ENCODE data around the gene SCN8A.

Gene SCN8A

DNA sequence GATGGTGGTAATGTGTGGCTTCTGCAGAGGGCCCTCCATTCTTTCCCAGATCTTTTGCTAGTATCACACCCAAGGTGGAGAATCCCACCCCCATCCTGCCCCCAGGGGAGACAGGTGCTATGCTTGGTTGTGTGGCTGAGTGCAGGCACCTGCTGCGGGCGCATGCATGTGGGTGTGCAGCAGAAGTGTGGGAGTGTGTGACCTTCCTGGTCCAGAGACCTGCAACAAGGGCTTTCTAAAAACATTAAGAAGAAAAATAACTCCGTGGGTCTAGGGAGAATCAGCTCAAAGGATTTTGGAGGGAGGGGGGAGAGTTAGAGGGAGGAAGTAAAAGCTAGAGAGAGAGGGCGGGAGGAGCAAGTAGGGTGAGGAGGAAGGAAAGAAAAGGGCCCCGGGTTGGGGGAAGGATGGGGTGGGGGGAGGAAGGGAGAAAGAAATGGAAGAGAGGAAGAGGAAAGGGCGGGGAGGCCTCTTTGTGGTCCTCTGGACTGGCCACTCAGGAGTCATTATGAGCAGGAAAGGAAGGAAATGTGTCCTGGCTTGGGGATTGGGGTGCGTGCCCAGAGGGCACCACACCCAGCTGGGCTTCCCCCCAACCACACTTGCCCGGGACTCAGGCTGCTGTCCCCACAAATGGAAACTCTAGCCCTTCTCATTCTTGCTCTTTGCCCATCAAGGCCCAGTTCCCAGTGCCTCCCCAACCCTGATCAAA is 260.5 kb downstream of the SCN8A start:
- no peak for DNase-seq (ENCODE audit: low read depth)

DNA sequence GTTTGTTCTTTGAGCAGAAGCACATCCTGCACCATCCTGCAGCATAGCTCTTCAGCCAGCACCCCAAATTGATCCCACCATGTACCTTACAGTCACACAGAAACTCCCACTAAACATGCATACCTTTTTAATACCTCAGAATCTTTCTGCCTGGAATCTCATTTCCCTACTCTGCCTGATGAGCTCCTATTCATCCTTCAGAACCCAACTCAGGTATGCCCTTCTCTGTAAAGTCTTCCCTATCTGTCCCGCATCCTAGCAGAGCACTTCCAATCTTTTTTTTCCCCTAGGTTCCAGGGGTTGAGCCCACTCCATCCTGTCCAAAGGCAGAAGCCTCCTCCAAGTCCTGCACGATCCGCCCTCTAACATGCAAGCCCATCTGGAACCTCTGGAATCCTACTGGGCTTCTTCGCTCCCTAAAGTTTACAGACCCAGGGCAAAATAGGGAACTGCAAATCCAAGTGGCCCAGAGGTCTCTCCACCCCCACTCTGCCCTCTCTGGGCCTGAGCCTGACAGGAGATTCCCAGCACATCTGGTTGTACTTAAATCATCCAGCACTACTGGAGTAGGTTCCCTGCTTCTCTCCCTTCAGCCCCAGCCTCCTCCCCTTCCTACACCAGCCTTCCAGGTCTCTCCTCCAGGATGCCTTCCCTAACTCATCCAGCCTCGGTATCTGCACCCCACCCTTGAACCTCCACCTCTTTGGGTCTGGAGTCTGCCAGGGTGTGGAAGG is 261.5 kb downstream of the SCN8A start:
- DNase-seq (ENCODE audit: low read depth), result no peak

DNA sequence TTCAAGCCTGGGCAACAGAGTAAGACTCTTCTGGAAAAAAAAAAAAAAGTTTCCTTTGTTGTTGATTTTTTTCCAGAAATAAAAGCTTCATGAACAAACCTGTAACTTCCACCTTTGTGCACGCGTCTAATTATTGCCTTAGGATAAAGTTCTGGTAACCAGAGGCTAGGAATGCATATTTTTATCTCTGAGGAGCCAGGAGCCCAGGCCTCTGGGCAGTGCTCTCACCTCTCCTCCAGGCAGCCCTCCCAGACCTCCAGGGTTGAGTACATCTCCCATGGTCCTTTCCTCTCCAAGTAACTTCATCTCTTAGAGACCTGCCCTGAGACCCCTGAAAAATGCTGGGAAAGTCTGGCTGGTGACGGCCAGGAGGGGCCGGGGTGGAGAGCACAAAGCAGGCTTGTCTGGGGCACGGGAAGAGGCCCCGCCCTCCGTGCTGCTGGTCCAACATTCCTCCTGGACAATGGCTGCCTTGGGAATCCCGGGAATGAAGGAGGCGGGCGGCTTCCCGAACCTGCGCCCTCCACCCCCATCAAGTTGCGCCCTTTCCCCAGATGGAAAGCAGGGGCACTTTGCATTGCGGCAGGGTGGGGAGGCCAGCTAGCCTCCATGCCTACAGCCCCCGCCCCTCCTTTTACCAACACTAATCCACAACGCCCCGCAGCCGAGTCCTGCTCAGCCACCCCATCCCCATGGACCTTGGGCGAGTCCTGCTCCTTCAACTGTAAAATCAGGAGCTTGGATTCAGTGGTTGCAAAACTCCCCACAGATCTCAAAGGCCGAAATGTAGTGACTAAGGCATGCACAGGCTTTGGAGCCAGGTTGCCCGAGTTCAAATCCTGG is 264.8 kb downstream of the SCN8A start:
- no peak for DNase-seq (ENCODE audit: low read depth)

DNA sequence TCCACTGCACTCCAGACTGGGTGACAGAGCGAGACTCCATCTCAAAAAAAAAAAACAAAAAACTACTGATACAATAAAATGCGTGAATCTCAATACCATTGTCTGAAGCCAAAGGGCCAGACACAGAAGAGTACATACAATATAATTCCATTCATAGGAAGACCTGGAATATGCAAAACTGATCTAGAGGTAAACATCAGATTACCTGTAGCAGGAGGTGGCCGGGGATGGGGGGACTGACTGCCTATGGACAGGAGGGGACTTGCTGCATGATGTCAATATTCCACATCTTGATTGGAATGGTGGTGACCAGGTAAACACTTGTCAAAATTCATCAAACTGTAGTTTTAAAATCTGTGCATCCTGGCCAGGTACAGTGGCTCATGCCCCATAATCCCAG is 270.0 kb downstream of the SCN8A start:
- DNase-seq (ENCODE audit: low read depth), result no peak

Data from activated gamma-delta T cell treated with anti-CD3 and anti-CD28 coated beads, Interleukin-2, amount 50 U/mL, for 16 hours (primary cell).